KOPT-K1 (cell line): Measurements from ENCODE around the gene DDX10.

Experiments used
- H3K27ac ChIP-seq: fragments of 200-600 bp; sonication (generic); 2 replicates; pipeline ENCODE4 v1.5.1; 2016; ENCODE audit warnings: antibody characterized with exemption, mild to moderate bottlenecking, low read depth, low read length; ENCODE audit not compliant: poor library complexity, severe bottlenecking
- H3K36me3 ChIP-seq: fragments of 200-600 bp; sonication (generic); 2 replicates; pipeline ENCODE4 v1.5.1; 2017; ENCODE audit warnings: antibody characterized with exemption, mild to moderate bottlenecking, low read length, moderate library complexity; ENCODE audit not compliant: insufficient read depth
- H3K9me3 ChIP-seq: fragments of 200-600 bp; sonication (generic); 2 replicates; pipeline ENCODE4 v1.5.1; 2017; ENCODE audit warnings: antibody characterized with exemption, low read length, mild to moderate bottlenecking; ENCODE audit not compliant: insufficient read depth, poor library complexity, severe bottlenecking

DDX10 gene

GRCh38 chr11:108914211-108914610 is 249.3 kb downstream of the DDX10 start:
- Histone ChIP-seq H3K36me3 (no peaks in the 10 kb centered on the region; the same call in 1 of the 2 replicates), H3K27ac (no peak overlapping the region), H3K9me3 (no peaks in the 10 kb centered on the region)

GRCh38 chr11:108914981-108915380 is 250.1 kb downstream of the DDX10 start:
- Histone ChIP-seq H3K36me3 (peaks cover 4% of the 10 kb centered on the region; the same call in 1 of the 2 replicates), H3K9me3 (no peaks in the 10 kb centered on the region), H3K27ac (no peak overlapping the region)

- no peak overlapping the region for H3K27ac ChIP-seq
Measured at GRCh38 chr11:108915666-108916065, 250.8 kb downstream of the DDX10 start.

GRCh38 chr11:108916290-108916689 is 251.4 kb downstream of the DDX10 start:
- Histone ChIP-seq H3K27ac (no peak overlapping the region), H3K36me3 (peaks cover 8% of the 10 kb centered on the region), H3K9me3 (no peaks in the 10 kb centered on the region)

More at GRCh38 chr11:108915666-108916065, 250.8 kb downstream of the DDX10 start:
- no peaks in the 10 kb centered on the region for H3K9me3 ChIP-seq
- H3K36me3 ChIP-seq, result peaks cover 8% of the 10 kb centered on the region

- Histone ChIP-seq H3K27ac (no peak overlapping the region), H3K9me3 (no peaks in the 10 kb centered on the region)
Measured at GRCh38 chr11:108916935-108917334, 252.1 kb downstream of the DDX10 start.

GRCh38 chr11:108921211-108921610 is 256.3 kb downstream of the DDX10 start:
- Histone ChIP-seq H3K27ac (no peak overlapping the region), H3K36me3 (peaks cover 8% of the 10 kb centered on the region), H3K9me3 (no peaks in the 10 kb centered on the region)

More at GRCh38 chr11:108916935-108917334, 252.1 kb downstream of the DDX10 start:
- peaks cover 8% of the 10 kb centered on the region for H3K36me3 ChIP-seq

GRCh38 chr11:108922241-108922640 is 257.4 kb downstream of the DDX10 start:
- no peaks in the 10 kb centered on the region for H3K9me3 ChIP-seq
- peaks cover 8% of the 10 kb centered on the region for H3K36me3 ChIP-seq
- H3K27ac ChIP-seq, result no peak overlapping the region

GRCh38 chr11:108923413-108923812 is 258.5 kb downstream of the DDX10 start:
- no peaks in the 10 kb centered on the region for H3K9me3 ChIP-seq
- no peak overlapping the region for H3K27ac ChIP-seq
- peaks cover 8% of the 10 kb centered on the region; the same call in 1 of the 2 replicates for H3K36me3 ChIP-seq

GRCh38 chr11:108926171-108926840 is 261.4 kb downstream of the DDX10 start:
- no peaks in the 10 kb centered on the region for H3K36me3 ChIP-seq
- no peaks in the 10 kb centered on the region for H3K9me3 ChIP-seq
- no peak overlapping the region for H3K27ac ChIP-seq

GRCh38 chr11:108926841-108927577 is 262.1 kb downstream of the DDX10 start:
- H3K36me3 ChIP-seq, result no peaks in the 10 kb centered on the region
- no peak overlapping the region for H3K27ac ChIP-seq
- no peaks in the 10 kb centered on the region for H3K9me3 ChIP-seq

- Histone ChIP-seq H3K36me3 (no peaks in the 10 kb centered on the region), H3K27ac (no peak overlapping the region), H3K9me3 (no peaks in the 10 kb centered on the region)
Measured at GRCh38 chr11:108927791-108928545, 263.1 kb downstream of the DDX10 start.

- H3K9me3 ChIP-seq, result no peaks in the 10 kb centered on the region
- no peak overlapping the region for H3K27ac ChIP-seq
- H3K36me3 ChIP-seq, result no peaks in the 10 kb centered on the region
Measured at GRCh38 chr11:108929241-108929640, 264.4 kb downstream of the DDX10 start.

GRCh38 chr11:108931168-108931567 is 266.3 kb downstream of the DDX10 start:
- Histone ChIP-seq H3K9me3 (no peaks in the 10 kb centered on the region), H3K36me3 (no peaks in the 10 kb centered on the region), H3K27ac (no peak overlapping the region)

- H3K9me3 ChIP-seq, result no peaks in the 10 kb centered on the region
- no peaks in the 10 kb centered on the region for H3K36me3 ChIP-seq
- no peak overlapping the region for H3K27ac ChIP-seq
Measured at GRCh38 chr11:108933630-108934029, 268.8 kb downstream of the DDX10 start.

GRCh38 chr11:108934289-108934688 is 269.4 kb downstream of the DDX10 start:
- Histone ChIP-seq H3K27ac (no peak overlapping the region), H3K36me3 (no peaks in the 10 kb centered on the region), H3K9me3 (no peaks in the 10 kb centered on the region)
